ENCODE measurements around the gene HCFC1R1. TPM values are rescaled to one million over a fixed set of nuclear protein-coding genes. Genes with fewer than 3 reads are reported as not detected.
A peak's percentile ranks its signal among the peaks of the same experiment; 100 is the strongest.

The HCFC1R1 gene
- total RNA-seq, 1 donor from 2014 or later, result 47.0 TPM

- Histone ChIP-seq H4K20me1 (ENCODE audit: insufficient read depth, low read length) (peaks cover 25% of the 10 kb centered on the region), H3K9ac (ENCODE audit: low read length) (peak overlapping the region; percentile 99), H3K4me3 (ENCODE audit: insufficient read depth, low read depth, low read length) (peak overlapping the region; percentile 63), H3K27ac (ENCODE audit: low read depth, low read length) (peak overlapping the region; percentile 100), H3K27me3 (ENCODE audit: insufficient read depth, low read length) (no peaks in the 10 kb centered on the region), H3K4me1 (ENCODE audit: insufficient read depth, low read length) (peaks cover 28% of the 10 kb centered on the region), H2AFZ (ENCODE audit: low read depth, low read length) (no peak overlapping the region), H3K4me2 (ENCODE audit: low read length) (peak overlapping the region; percentile 88), H3K36me3 (ENCODE audit: insufficient read depth, low read length) (no peaks in the 10 kb centered on the region), H3K79me2 (ENCODE audit: insufficient read depth, low read length) (peaks cover 5% of the 10 kb centered on the region), H3K9me3 (ENCODE audit: insufficient read depth, low read depth, low read length) (no peaks in the 10 kb centered on the region)
- Mint-ChIP-seq H3K9me3 (ENCODE audit: unreplicated experiment) (no peaks in the 10 kb centered on the region), H3K36me3 (ENCODE audit: low read depth, unreplicated experiment) (peaks cover 6% of the 10 kb centered on the region), H3K27ac (ENCODE audit: unreplicated experiment) (peak overlapping the region; percentile 100), H3K4me3 (ENCODE audit: unreplicated experiment) (peak overlapping the region; percentile 93), H3K4me1 (ENCODE audit: low read depth, unreplicated experiment) (peaks cover 10% of the 10 kb centered on the region), H3K27me3 (ENCODE audit: low read depth, unreplicated experiment) (no peaks in the 10 kb centered on the region)
- no peak for FAIRE-seq
- TF ChIP-seq EZH2 (IDR thresholded peaks at IDR 0.05; ENCODE audit: insufficient read depth, low read length), result no peak
- DNase-seq (ENCODE audit: low read depth), result no peak
These were observed 893 bp downstream of the HCFC1R1 start for GRCh38 chr16:3022684-3023414.

GRCh38 chr16:3022208-3022683 is 1.5 kb downstream of the HCFC1R1 start:
- peak overlapping the region; percentile 94 for H3K4me3 ChIP-seq (ENCODE audit: insufficient read depth, low read depth, low read length)
- no peaks in the 10 kb centered on the region for H3K9me3 Mint-ChIP-seq (ENCODE audit: unreplicated experiment)
- peaks cover 5% of the 10 kb centered on the region for H3K79me2 ChIP-seq (ENCODE audit: insufficient read depth, low read length)
- no peak for TF ChIP-seq EZH2 (IDR thresholded peaks at IDR 0.05; ENCODE audit: insufficient read depth, low read length)
- no peak for TF ChIP-seq CTCF (IDR thresholded peaks at IDR 0.05; ENCODE audit: insufficient read depth, low read depth, low read length)
- H3K9me3 ChIP-seq (ENCODE audit: insufficient read depth, low read depth, low read length), result no peaks in the 10 kb centered on the region
- peak; percentile 50 for FAIRE-seq
- H3K36me3 ChIP-seq (ENCODE audit: insufficient read depth, low read length), result no peaks in the 10 kb centered on the region
- H3K27ac ChIP-seq (ENCODE audit: low read depth, low read length), result peak overlapping the region; percentile 100
- no peaks in the 10 kb centered on the region for H3K27me3 ChIP-seq (ENCODE audit: insufficient read depth, low read length)
- H3K4me1 ChIP-seq (ENCODE audit: insufficient read depth, low read length), result peaks cover 29% of the 10 kb centered on the region
- H3K9ac ChIP-seq (ENCODE audit: low read length), result peak overlapping the region; percentile 99
- H3K4me1 Mint-ChIP-seq (ENCODE audit: low read depth, unreplicated experiment), result peaks cover 10% of the 10 kb centered on the region
- peak overlapping the region; percentile 93 for H3K4me3 Mint-ChIP-seq (ENCODE audit: unreplicated experiment)
- H3K27ac Mint-ChIP-seq (ENCODE audit: unreplicated experiment), result peak overlapping the region; percentile 100
- H3K36me3 Mint-ChIP-seq (ENCODE audit: low read depth, unreplicated experiment), result peaks cover 6% of the 10 kb centered on the region
- peaks cover 23% of the 10 kb centered on the region for H4K20me1 ChIP-seq (ENCODE audit: insufficient read depth, low read length)
- H2AFZ ChIP-seq (ENCODE audit: low read depth, low read length), result no peak overlapping the region
- DNase-seq (ENCODE audit: low read depth), result peak; percentile 92
- H3K27me3 Mint-ChIP-seq (ENCODE audit: low read depth, unreplicated experiment), result no peaks in the 10 kb centered on the region
- peak overlapping the region; percentile 88 for H3K4me2 ChIP-seq (ENCODE audit: low read length)

GRCh38 chr16:3021449-3022207 is 2.1 kb downstream of the HCFC1R1 start:
- Mint-ChIP-seq H3K4me3 (ENCODE audit: unreplicated experiment) (peak overlapping the region; percentile 93), H3K27ac (ENCODE audit: unreplicated experiment) (peak overlapping the region; percentile 100), H3K9me3 (ENCODE audit: unreplicated experiment) (no peaks in the 10 kb centered on the region), H3K27me3 (ENCODE audit: low read depth, unreplicated experiment) (no peaks in the 10 kb centered on the region), H3K36me3 (ENCODE audit: low read depth, unreplicated experiment) (peaks cover 6% of the 10 kb centered on the region), H3K4me1 (ENCODE audit: low read depth, unreplicated experiment) (peaks cover 10% of the 10 kb centered on the region)
- H3K27me3 ChIP-seq (ENCODE audit: insufficient read depth, low read length), result no peaks in the 10 kb centered on the region
- H3K36me3 ChIP-seq (ENCODE audit: insufficient read depth, low read length), result no peaks in the 10 kb centered on the region
- DNase-seq (ENCODE audit: low read depth) (peak; percentile 91), FAIRE-seq (no peak)
- H3K9me3 ChIP-seq (ENCODE audit: insufficient read depth, low read depth, low read length), result no peaks in the 10 kb centered on the region
- H2AFZ ChIP-seq (ENCODE audit: low read depth, low read length), result no peak overlapping the region
- H4K20me1 ChIP-seq (ENCODE audit: insufficient read depth, low read length), result peaks cover 19% of the 10 kb centered on the region
- peaks cover 5% of the 10 kb centered on the region for H3K79me2 ChIP-seq (ENCODE audit: insufficient read depth, low read length)
- H3K4me3 ChIP-seq (ENCODE audit: insufficient read depth, low read depth, low read length), result peak overlapping the region; percentile 94
- TF ChIP-seq EZH2 (IDR thresholded peaks at IDR 0.05; ENCODE audit: insufficient read depth, low read length) (no peak), CTCF (IDR thresholded peaks at IDR 0.05; ENCODE audit: insufficient read depth, low read depth, low read length) (peak; percentile 7)
- peak overlapping the region; percentile 100 for H3K27ac ChIP-seq (ENCODE audit: low read depth, low read length)
- H3K9ac ChIP-seq (ENCODE audit: low read length), result peak overlapping the region; percentile 99
- peak overlapping the region; percentile 88 for H3K4me2 ChIP-seq (ENCODE audit: low read length)
- peaks cover 29% of the 10 kb centered on the region for H3K4me1 ChIP-seq (ENCODE audit: insufficient read depth, low read length)
